NCI-H187 treated with DMSO at 0.1 percent for 48 hours (cell line): Measurements from ENCODE around the gene CHST13.

Experiments used
- DNase-seq: peaks from one replicate; lab custom pipeline; 2025; lab: John Stamatoyannopoulos, UW

The CHST13 gene

DNA sequence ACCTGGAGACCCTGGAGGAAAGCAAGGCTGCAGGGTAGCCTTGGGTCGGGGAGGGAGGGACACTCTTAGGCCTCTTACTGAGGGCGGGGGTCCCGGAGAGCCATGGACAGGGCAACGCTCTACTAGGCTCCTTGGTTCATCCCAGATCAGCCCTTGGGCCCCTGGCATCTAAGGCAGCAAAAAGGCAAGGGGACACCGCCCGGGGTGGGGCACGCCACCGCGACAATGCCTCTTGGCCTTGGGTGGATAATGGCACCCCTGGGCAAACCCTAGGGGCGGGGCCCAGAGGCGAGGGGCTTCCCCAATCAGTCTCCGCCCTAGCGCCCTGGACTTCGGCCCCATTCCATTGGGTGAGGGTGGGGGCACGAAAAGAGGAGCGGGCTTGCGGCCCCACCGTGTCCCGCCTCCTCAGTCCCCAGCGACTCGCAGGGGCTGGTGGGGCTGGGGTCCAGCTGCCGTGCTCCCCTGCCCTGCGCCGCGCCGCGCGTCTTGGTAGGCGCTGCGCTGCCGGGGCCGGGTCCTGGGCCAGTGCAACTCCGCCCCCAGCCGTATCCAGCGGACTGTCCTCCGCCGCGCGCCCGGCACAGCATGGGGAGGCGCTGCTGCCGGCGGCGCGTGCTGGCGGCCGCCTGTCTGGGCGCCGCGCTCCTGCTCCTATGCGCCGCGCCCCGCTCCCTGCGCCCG lies at the start of gene CHST13:
TSS of gene CHST13 (plus strand) at position 411 of the 684 bp plus-strand sequence. CDS start at position 589, 178 bp downstream.
- no peak for DNase-seq

- no peak for DNase-seq
Observed at GRCh38 chr3:126474498-126475412, 49.2 kb upstream of the CHST13 start.

- DNase-seq: no peak
Observed at GRCh38 chr3:126475413-126476114, 48.4 kb upstream of the CHST13 start, which contains the start of gene ZXDC. TSS of gene ZXDC (minus strand) at chr3:126475891. CDS start at chr3:126475865, 26 bp downstream.

DNA sequence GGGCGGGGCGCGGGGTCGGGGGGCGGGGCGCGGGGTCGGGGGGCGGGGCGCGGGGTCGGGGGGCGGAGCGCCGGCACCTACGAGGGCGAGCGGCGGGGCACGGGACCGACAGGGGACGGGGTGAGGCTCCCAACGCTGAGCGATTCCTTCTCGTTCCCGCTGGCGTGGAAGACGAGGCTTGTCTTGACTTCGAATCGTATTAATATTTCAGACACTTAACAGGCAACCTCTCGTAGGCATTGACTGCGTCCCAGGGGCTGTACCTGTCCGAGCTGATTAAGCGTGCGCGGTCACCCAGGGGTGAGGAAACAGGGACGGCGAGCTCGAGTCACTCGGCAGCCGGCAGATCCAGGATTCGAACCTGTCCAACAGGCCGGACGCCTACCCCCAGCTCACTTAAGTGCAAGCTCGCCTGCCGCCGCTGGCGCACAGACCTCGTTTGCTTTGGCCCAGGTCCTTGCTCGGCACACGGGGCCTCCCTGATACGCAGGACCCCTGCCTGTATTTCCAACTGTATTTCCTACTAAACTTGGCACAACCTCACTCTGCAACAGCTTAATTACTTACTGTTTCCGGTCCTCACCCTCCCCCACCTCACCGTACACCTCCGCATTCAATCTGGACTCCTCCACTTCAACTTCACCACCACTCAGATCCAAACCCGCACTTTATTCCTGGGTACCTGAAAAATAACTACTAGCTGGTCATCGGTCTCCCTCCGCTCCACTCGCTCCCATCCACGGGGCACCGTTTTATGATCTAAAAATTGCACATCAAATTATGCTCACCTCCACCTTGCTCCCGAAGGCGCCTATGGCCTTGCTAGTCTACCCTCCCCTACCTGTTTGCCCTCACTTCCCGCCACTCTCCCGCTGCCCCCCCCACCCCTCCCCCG lies 47.5 kb upstream of the CHST13 start:
- DNase-seq: no peak

DNA sequence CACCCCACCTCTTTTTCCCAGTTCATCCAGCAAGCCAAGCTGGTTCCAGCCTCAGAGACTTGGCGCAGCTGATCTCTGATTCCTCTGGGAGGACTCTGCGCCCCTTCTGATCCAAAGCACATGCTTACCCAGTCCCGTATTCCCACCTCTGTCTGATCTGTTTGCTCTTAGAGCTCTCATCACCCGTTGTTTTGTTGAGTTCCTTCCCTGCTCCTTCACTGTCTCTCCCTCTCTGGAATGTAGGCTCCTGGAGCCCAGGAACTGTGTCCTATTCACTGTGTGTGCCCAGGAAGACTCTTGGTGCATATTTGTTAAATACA lies 46.9 kb upstream of the CHST13 start:
- DNase-seq: no peak

GRCh38 chr3:126478581-126479310 lies 45.2 kb upstream of the CHST13 start:
- DNase-seq: no peak

DNA sequence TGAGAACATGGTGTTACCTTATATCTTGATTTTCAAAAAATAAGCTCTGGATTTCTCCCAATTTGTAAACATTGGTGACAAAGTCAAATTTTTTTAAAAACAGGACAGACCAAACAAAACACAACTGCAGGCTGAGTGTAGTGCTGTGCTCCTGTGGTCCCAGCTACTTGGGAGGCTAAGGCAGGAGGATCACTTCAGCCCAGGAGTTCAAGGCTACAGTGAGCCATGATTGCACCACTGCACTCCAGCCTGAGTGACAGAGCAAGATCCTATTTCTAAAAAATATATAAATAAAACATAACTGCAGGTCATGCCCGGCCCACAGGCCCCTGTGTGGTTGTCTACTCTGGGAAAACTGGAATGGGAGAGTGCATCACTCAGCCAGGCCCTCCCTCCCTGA lies 44.3 kb upstream of the CHST13 start:
- DNase-seq: no peak

DNA sequence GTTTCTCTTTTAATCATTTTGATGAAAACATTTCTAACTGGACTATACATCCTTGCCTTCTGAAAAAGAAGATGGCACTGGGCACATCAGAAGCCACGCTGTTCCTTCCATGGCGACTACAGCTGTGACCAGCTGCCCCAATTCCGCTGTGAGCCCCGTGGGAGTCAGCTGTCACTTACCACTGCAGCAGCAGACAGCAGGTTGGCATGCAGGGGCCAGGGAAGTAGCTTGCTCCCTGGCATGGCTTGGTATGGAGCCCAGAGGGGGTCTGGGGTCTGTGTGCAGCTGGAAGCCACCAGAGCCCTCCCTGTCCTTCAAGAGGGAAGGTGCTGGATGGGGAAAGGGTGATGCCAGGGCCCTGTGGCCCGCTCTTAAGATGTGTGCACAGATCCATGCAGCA lies 43.7 kb upstream of the CHST13 start:
- no peak for DNase-seq

DNA sequence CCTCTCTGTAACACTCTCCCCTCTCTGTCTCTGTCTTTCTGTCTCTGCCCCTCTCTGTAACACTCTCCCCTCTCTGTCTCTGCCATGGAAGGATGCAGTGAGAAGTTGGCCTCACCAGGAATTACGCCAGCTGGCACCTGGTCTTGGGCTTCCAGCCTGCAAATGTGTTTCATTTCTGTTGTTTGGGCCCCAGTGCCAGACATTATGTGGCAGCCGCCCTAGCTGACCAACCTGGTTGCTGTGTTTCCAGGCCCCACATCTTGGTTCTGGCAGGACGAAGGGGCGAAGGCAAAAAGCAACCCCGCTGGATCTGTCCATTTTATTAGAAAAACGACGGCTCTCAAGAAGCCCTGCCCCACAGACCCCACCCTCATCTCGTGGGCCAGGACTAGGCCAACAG lies 43.1 kb upstream of the CHST13 start:
- DNase-seq: no peak

DNA sequence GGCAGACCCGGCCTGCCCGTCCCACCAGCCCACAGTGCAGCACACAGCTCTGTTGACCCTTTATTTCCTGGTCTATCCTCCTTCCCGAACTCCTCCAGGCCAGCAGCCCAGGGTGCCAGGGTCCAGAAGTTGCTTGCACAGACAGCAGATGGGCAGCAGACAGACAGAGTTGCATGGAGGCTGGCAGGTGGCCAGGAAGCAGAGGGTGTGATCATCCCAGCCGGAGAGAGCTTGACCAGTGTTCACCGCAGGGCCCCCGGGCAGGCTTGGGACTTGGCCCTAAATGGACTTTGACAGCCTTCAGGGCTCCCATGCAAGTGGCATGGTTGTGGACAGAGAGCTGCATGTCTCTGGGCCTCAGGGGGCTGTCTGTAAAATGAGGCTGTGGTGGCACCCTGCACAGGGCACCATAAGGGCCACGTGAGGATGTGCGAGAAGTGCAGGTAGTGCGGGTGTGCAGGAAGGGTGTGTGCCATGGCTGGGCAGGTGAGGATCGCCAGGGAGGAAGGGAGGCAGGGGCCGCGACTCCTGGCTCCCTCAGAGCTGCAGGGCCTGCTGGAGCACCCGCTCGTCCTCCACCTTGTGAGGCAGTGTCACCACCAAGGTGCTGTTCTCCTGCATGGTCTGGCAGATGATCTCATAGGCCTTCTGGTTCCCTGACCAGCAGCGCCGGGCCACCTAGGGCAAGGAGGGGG lies 42.0 kb upstream of the CHST13 start:
- no peak for DNase-seq

DNA sequence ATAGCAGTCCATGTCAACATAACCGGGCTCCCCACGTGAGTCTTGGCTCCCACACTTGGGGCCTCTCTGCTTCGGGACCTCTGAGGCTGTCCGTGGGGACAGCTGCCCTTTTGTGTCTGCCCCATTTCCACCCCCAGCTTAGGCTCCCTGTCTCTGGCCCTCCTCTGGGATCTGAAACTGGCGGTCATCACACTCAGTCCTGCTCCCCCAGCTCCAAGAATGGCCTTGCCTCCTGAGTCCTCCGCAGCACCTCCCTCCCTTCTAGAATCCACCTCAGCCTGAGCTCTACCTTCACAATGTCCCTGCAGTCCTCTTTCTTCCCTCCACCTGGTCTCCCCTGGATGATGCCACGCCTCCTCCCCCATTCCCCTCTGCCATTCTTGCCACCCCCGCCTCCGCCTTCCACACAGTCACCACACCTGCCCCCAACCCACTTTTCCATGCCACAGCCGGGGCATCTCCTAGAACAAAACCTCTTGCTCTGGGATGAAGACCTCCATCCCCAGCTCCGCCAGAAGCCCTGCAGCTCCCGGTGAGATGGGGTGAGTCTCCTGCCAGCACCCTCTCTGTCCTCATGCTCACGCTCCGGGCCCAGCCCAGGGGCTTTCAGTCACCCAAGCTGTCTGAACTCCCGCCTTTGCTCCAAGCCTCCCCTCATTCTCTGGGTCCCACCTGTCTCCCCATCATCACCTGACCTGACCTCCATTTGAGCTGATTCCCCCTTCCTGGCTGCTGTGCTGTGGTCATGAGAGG lies 41.3 kb upstream of the CHST13 start:
- DNase-seq: no peak

DNA sequence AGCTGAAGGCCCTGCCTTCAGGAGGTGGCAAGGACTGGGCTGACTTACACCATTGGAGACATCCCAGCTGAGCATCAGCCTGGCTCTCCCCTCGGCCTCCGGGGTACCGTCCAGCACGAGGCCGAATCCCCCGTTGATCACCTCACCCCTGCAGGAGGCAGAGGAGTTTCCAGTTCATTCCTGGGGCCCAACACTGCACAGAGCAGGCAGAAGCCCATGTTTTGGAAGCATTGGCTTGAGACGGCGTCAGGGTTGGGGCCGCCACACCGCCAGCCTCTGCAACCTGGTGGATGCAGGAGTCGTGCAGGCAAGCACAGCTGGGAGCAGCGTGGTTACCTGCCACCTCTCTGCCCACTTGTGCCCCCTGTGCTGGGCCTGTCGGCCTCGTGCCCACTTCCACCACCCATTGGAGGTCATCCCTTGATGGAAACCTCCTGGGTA lies 40.6 kb upstream of the CHST13 start:
- no peak for DNase-seq

DNA sequence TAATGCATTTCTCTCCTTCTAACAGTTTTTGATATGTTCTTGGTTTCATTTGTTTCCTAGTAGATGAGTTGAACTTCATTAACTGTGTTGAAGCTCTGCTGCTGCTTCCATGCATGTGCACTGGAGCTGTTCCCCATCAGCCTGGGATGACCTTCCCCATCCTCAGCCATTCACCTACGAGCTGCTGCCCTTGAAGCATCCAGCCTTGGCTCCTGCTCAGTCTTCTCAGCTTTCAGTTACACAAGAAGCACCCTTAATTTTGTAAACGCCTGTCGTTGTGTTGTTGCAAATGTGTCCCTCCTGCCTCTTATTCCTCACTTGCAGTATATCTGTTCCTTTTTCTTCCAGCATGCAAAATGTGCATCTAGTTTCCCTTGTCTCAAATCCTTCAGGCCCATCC lies 39.8 kb upstream of the CHST13 start:
- no peak for DNase-seq

- no peak for DNase-seq
Observed at GRCh38 chr3:126484662-126485061, 39.3 kb upstream of the CHST13 start.

DNA sequence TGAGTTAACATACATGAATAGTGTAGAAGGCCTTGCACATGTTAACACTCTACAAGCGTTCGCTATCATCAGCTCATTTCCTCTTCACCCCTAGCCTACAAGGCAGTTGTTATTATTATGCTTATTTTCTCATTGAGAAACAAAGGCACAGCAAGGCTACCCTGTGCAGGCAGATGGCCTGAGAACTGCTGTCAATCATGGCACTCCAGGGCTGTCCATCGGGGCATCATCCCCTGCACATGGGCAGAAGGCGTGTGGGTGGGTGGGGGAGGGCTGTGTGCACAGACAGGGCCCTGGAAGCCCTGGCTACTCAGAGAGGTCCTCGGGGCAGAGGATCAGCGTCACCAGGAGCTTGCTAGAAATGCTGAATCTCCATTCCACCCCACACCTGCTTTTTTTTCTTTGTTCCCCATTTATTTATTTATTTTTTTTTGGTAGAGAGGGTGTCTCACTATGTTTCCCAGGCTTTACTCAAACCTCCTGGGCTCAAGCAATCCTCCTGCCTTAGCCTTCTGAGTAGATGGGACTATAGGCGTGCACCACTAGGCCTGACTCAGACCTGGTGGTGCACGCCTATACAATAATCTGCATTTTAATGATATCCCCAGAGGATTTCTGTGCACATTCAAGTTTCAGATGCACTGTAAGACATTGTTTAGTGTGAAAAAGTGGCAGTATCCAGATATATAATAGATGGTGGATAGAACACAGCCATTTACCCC lies 38.6 kb upstream of the CHST13 start:
- DNase-seq: no peak

GRCh38 chr3:126485956-126486355 lies 38.0 kb upstream of the CHST13 start:
- DNase-seq: no peak

- no peak for DNase-seq
Observed at GRCh38 chr3:126486360-126486847, 37.6 kb upstream of the CHST13 start.

- no peak for DNase-seq
Observed at GRCh38 chr3:126487151-126487771, 36.7 kb upstream of the CHST13 start.
